ENCODE results near the gene KCNAB3.
A peak's percentile ranks its signal among the peaks of the same experiment; 100 is the strongest.

Gene KCNAB3

GRCh38 chr17:7944326-7944725 lies 14.7 kb upstream of the KCNAB3 start:
- no peaks in the 10 kb centered on the region for H3K4me1 ChIP-seq (ENCODE audit: control insufficient read depth in 1 of 2, insufficient read depth in 2 of 2, low read length in 2 of 2)
- H3K36me3 ChIP-seq (ENCODE audit: control insufficient read depth in 1 of 2, insufficient read depth in 2 of 2, low read length in 2 of 2): peaks cover 32 to 73% of the 10 kb centered on the region in 2 donors
- no peak overlapping the region for H3K4me3 ChIP-seq (ENCODE audit: low read depth in 1 of 2, low read length in 2 of 2)
- no peak overlapping the region for H3K9ac ChIP-seq (ENCODE audit: low read depth in 1 of 2, low read length in 2 of 2)
- H3K27me3 ChIP-seq (ENCODE audit: control insufficient read depth in 1 of 2, insufficient read depth in 2 of 2, low read length in 2 of 2): no peaks in the 10 kb centered on the region
- H3K27ac ChIP-seq (ENCODE audit: low read depth, low read length): no peak overlapping the region
- H3K9me3 ChIP-seq (ENCODE audit: control insufficient read depth in 1 of 2, low read length in 2 of 2): no peaks in the 10 kb centered on the region

- H3K4me3 ChIP-seq (ENCODE audit: low read depth in 1 of 2, low read length in 2 of 2): no peak overlapping the region
- no peaks in the 10 kb centered on the region for H3K9me3 ChIP-seq (ENCODE audit: control insufficient read depth in 1 of 2, low read length in 2 of 2)
- no peak overlapping the region for H3K27ac ChIP-seq (ENCODE audit: low read depth, low read length)
- no peaks in the 10 kb centered on the region for H3K27me3 ChIP-seq (ENCODE audit: control insufficient read depth in 1 of 2, insufficient read depth in 2 of 2, low read length in 2 of 2)
- H3K9ac ChIP-seq (ENCODE audit: low read depth in 1 of 2, low read length in 2 of 2): no peak overlapping the region
- peaks cover 28 to 71% of the 10 kb centered on the region in 2 donors for H3K36me3 ChIP-seq (ENCODE audit: control insufficient read depth in 1 of 2, insufficient read depth in 2 of 2, low read length in 2 of 2)
- no peaks in the 10 kb centered on the region for H3K4me1 ChIP-seq (ENCODE audit: control insufficient read depth in 1 of 2, insufficient read depth in 2 of 2, low read length in 2 of 2)
Measured at GRCh38 chr17:7943291-7943690, 13.6 kb upstream of the KCNAB3 start.

GRCh38 chr17:7940743-7941142 lies 11.1 kb upstream of the KCNAB3 start:
- H3K4me1 ChIP-seq (ENCODE audit: control insufficient read depth in 1 of 2, insufficient read depth in 2 of 2, low read length in 2 of 2): no peaks in the 10 kb centered on the region
- H3K27me3 ChIP-seq (ENCODE audit: control insufficient read depth in 1 of 2, insufficient read depth in 2 of 2, low read length in 2 of 2): no peaks in the 10 kb centered on the region
- peaks cover 22 to 64% of the 10 kb centered on the region in 2 donors for H3K36me3 ChIP-seq (ENCODE audit: control insufficient read depth in 1 of 2, insufficient read depth in 2 of 2, low read length in 2 of 2)
- H3K9me3 ChIP-seq (ENCODE audit: control insufficient read depth in 1 of 2, low read length in 2 of 2): no peaks in the 10 kb centered on the region
- no peak overlapping the region for H3K4me3 ChIP-seq (ENCODE audit: low read depth in 1 of 2, low read length in 2 of 2)
- H3K27ac ChIP-seq (ENCODE audit: low read depth, low read length): no peak overlapping the region
- H3K9ac ChIP-seq (ENCODE audit: low read depth in 1 of 2, low read length in 2 of 2): no peak overlapping the region

- no peaks in the 10 kb centered on the region for H3K9me3 ChIP-seq (ENCODE audit: control insufficient read depth in 1 of 2, low read length in 2 of 2)
- H3K9ac ChIP-seq (ENCODE audit: low read depth in 1 of 2, low read length in 2 of 2): no peak overlapping the region
- no peaks in the 10 kb centered on the region for H3K27me3 ChIP-seq (ENCODE audit: control insufficient read depth in 1 of 2, insufficient read depth in 2 of 2, low read length in 2 of 2)
- H3K4me3 ChIP-seq (ENCODE audit: low read depth in 1 of 2, low read length in 2 of 2): no peak overlapping the region
- no peak overlapping the region for H3K27ac ChIP-seq (ENCODE audit: low read depth, low read length)
- H3K36me3 ChIP-seq (ENCODE audit: control insufficient read depth in 1 of 2, insufficient read depth in 2 of 2, low read length in 2 of 2): peaks cover 20 to 59% of the 10 kb centered on the region in 2 donors
- no peaks in the 10 kb centered on the region for H3K4me1 ChIP-seq (ENCODE audit: control insufficient read depth in 1 of 2, insufficient read depth in 2 of 2, low read length in 2 of 2)
Measured at GRCh38 chr17:7940034-7940433, 10.4 kb upstream of the KCNAB3 start.

GRCh38 chr17:7935859-7936258 lies 6.2 kb upstream of the KCNAB3 start:
- no peak overlapping the region for H3K9ac ChIP-seq (ENCODE audit: low read depth in 1 of 2, low read length in 2 of 2)
- H3K36me3 ChIP-seq (ENCODE audit: control insufficient read depth in 1 of 2, insufficient read depth in 2 of 2, low read length in 2 of 2): peaks cover 6 to 39% of the 10 kb centered on the region in 2 donors
- H3K27me3 ChIP-seq (ENCODE audit: control insufficient read depth in 1 of 2, insufficient read depth in 2 of 2, low read length in 2 of 2): no peaks in the 10 kb centered on the region
- H3K9me3 ChIP-seq (ENCODE audit: control insufficient read depth in 1 of 2, low read length in 2 of 2): no peaks in the 10 kb centered on the region
- peaks cover 17 to 20% of the 10 kb centered on the region in 2 donors for H3K4me1 ChIP-seq (ENCODE audit: control insufficient read depth in 1 of 2, insufficient read depth in 2 of 2, low read length in 2 of 2)
- no peak overlapping the region for H3K4me3 ChIP-seq (ENCODE audit: low read depth in 1 of 2, low read length in 2 of 2)
- H3K27ac ChIP-seq (ENCODE audit: low read depth, low read length): no peak overlapping the region

- peaks cover 21 to 23% of the 10 kb centered on the region in 2 donors for H3K4me1 ChIP-seq (ENCODE audit: control insufficient read depth in 1 of 2, insufficient read depth in 2 of 2, low read length in 2 of 2)
- peak overlapping the region; percentile 88 to 99 for H3K4me3 ChIP-seq (ENCODE audit: low read depth in 1 of 2, low read length in 2 of 2)
- H3K36me3 ChIP-seq (ENCODE audit: control insufficient read depth in 1 of 2, insufficient read depth in 2 of 2, low read length in 2 of 2): peaks cover 6 to 17% of the 10 kb centered on the region in 2 donors
- no peaks in the 10 kb centered on the region for H3K27me3 ChIP-seq (ENCODE audit: control insufficient read depth in 1 of 2, insufficient read depth in 2 of 2, low read length in 2 of 2)
- no peak overlapping the region for H3K27ac ChIP-seq (ENCODE audit: low read depth, low read length)
- H3K9ac ChIP-seq (ENCODE audit: low read depth in 1 of 2, low read length in 2 of 2): peak overlapping the region; percentile 94 to 96
- no peaks in the 10 kb centered on the region for H3K9me3 ChIP-seq (ENCODE audit: control insufficient read depth in 1 of 2, low read length in 2 of 2)
Measured at GRCh38 chr17:7932949-7933348, 3.3 kb upstream of the KCNAB3 start.

GRCh38 chr17:7932483-7932891 lies 2.8 kb upstream of the KCNAB3 start:
- H3K9me3 ChIP-seq (ENCODE audit: control insufficient read depth in 1 of 2, low read length in 2 of 2): no peaks in the 10 kb centered on the region
- H3K27me3 ChIP-seq (ENCODE audit: control insufficient read depth in 1 of 2, insufficient read depth in 2 of 2, low read length in 2 of 2): no peaks in the 10 kb centered on the region
- H3K36me3 ChIP-seq (ENCODE audit: control insufficient read depth in 1 of 2, insufficient read depth in 2 of 2, low read length in 2 of 2): peaks cover 6 to 17% of the 10 kb centered on the region in 2 donors
- H3K4me3 ChIP-seq (ENCODE audit: low read depth in 1 of 2, low read length in 2 of 2): peak overlapping the region; percentile 88 to 99
- H3K4me1 ChIP-seq (ENCODE audit: control insufficient read depth in 1 of 2, insufficient read depth in 2 of 2, low read length in 2 of 2): peaks cover 21 to 23% of the 10 kb centered on the region in 2 donors
- H3K27ac ChIP-seq (ENCODE audit: low read depth, low read length): no peak overlapping the region
- H3K9ac ChIP-seq (ENCODE audit: low read depth in 1 of 2, low read length in 2 of 2): peak overlapping the region; percentile 94 to 96

GRCh38 chr17:7931709-7932482 lies 2.2 kb upstream of the KCNAB3 start, which contains the start of the genes CNTROB and TRAPPC1:
Gene CNTROB (plus strand): TSS chr17:7932206. CDS start chr17:7933080, 874 bp downstream.
Gene TRAPPC1 (minus strand): TSS chr17:7931946. CDS start chr17:7931829, 117 bp downstream.
- no peaks in the 10 kb centered on the region for H3K27me3 ChIP-seq (ENCODE audit: control insufficient read depth in 1 of 2, insufficient read depth in 2 of 2, low read length in 2 of 2)
- H3K27ac ChIP-seq (ENCODE audit: low read depth, low read length): peak within 1 kb of the TSS; percentile 17
- H3K36me3 ChIP-seq (ENCODE audit: control insufficient read depth in 1 of 2, insufficient read depth in 2 of 2, low read length in 2 of 2): peaks cover 5 to 15% of the 10 kb centered on the region in 2 donors
- peak within 1 kb of the TSS; percentile 94 to 96 for H3K9ac ChIP-seq (ENCODE audit: low read depth in 1 of 2, low read length in 2 of 2)
- H3K4me1 ChIP-seq (ENCODE audit: control insufficient read depth in 1 of 2, insufficient read depth in 2 of 2, low read length in 2 of 2): peaks cover 21 to 23% of the 10 kb centered on the region in 2 donors
- H3K9me3 ChIP-seq (ENCODE audit: control insufficient read depth in 1 of 2, low read length in 2 of 2): no peaks in the 10 kb centered on the region
- peak within 1 kb of the TSS; percentile 88 to 99 for H3K4me3 ChIP-seq (ENCODE audit: low read depth in 1 of 2, low read length in 2 of 2)

GRCh38 chr17:7930841-7931631 lies 1.4 kb upstream of the KCNAB3 start:
- Histone ChIP-seq H3K9me3 (ENCODE audit: control insufficient read depth in 1 of 2, low read length in 2 of 2) (no peaks in the 10 kb centered on the region), H3K4me3 (ENCODE audit: low read depth in 1 of 2, low read length in 2 of 2) (peak overlapping the region; percentile 88 to 99), H3K4me1 (ENCODE audit: control insufficient read depth in 1 of 2, insufficient read depth in 2 of 2, low read length in 2 of 2) (peaks cover 21 to 23% of the 10 kb centered on the region in 2 donors), H3K36me3 (ENCODE audit: control insufficient read depth in 1 of 2, insufficient read depth in 2 of 2, low read length in 2 of 2) (peaks cover 0 to 7% of the 10 kb centered on the region in 2 donors), H3K9ac (ENCODE audit: low read depth in 1 of 2, low read length in 2 of 2) (peak overlapping the region; percentile 92 to 96), H3K27me3 (ENCODE audit: control insufficient read depth in 1 of 2, insufficient read depth in 2 of 2, low read length in 2 of 2) (no peaks in the 10 kb centered on the region), H3K27ac (ENCODE audit: low read depth, low read length) (no peak overlapping the region)

- H3K4me1 ChIP-seq (ENCODE audit: control insufficient read depth in 1 of 2, insufficient read depth in 2 of 2, low read length in 2 of 2): peaks cover 18 to 20% of the 10 kb centered on the region in 2 donors
- H3K36me3 ChIP-seq (ENCODE audit: control insufficient read depth in 1 of 2, insufficient read depth in 2 of 2, low read length in 2 of 2): no peaks in the 10 kb centered on the region
- no peak overlapping the region for H3K4me3 ChIP-seq (ENCODE audit: low read depth in 1 of 2, low read length in 2 of 2)
- H3K9me3 ChIP-seq (ENCODE audit: control insufficient read depth in 1 of 2, low read length in 2 of 2): no peaks in the 10 kb centered on the region
- H3K27ac ChIP-seq (ENCODE audit: low read depth, low read length): no peak overlapping the region
- H3K27me3 ChIP-seq (ENCODE audit: control insufficient read depth in 1 of 2, insufficient read depth in 2 of 2, low read length in 2 of 2): no peaks in the 10 kb centered on the region
- H3K9ac ChIP-seq (ENCODE audit: low read depth in 1 of 2, low read length in 2 of 2): no peak overlapping the region
Measured at GRCh38 chr17:7927596-7927995, 2.1 kb downstream of the KCNAB3 start.

Measured in duodenal mucosa (tissue), 2 donors.